Karpas-422 (cell line): ENCODE measurements around the gene LINGO3. TPM values are rescaled to one million over a fixed set of nuclear protein-coding genes. Genes with fewer than 3 reads are reported as not detected.

Experiments used
- DNase-seq: peaks from one replicate; pipeline ENCODE4 v3.0.0-alpha.2; 2015
- H2AFZ ChIP-seq: fragments of 200-600 bp; sonication (generic); 2 replicates; pipeline ENCODE4 v1.6.1; 2014; ENCODE audit warnings: antibody characterized with exemption, low read length, mixed read lengths
- H3K27ac ChIP-seq: fragments of 200-600 bp; sonication (generic); 2 replicates; pipeline ENCODE4 v1.5.1; 2014; ENCODE audit warnings: mild to moderate bottlenecking, low read length, moderate library complexity
- H3K27me3 ChIP-seq: fragments of 200-600 bp; sonication (generic); 2 replicates; pipeline ENCODE4 v1.6.1; 2014; ENCODE audit warnings: low read length, mixed read lengths
- H3K36me3 ChIP-seq: fragments of 200-600 bp; sonication (generic); 2 replicates; pipeline ENCODE4 v1.6.1; 2014; ENCODE audit warnings: low read length, mixed read lengths; ENCODE audit not compliant: insufficient read depth
- H3K4me1 ChIP-seq: fragments of 200-600 bp; sonication (generic); 2 replicates; pipeline ENCODE4 v1.6.1; 2014; ENCODE audit warnings: mild to moderate bottlenecking, low read length, mixed read lengths
- H3K4me2 ChIP-seq: fragments of 200-600 bp; sonication (generic); 2 replicates; pipeline ENCODE4 v1.6.1; 2014; ENCODE audit warnings: low read length, low read depth, mild to moderate bottlenecking; ENCODE audit not compliant: poor library complexity, severe bottlenecking
- H3K4me3 ChIP-seq: fragments of 200-600 bp; sonication (generic); 2 replicates; pipeline ENCODE4 v1.5.1; 2014; ENCODE audit warnings: mild to moderate bottlenecking, antibody characterized with exemption, low read length, mixed read lengths
- H3K79me2 ChIP-seq: fragments of 200-600 bp; sonication (generic); 2 replicates; pipeline ENCODE4 v1.6.1; 2014; ENCODE audit warnings: mild to moderate bottlenecking, low read length, mixed read lengths
- H3K9ac ChIP-seq: fragments of 200-600 bp; sonication (generic); 2 replicates; pipeline ENCODE4 v1.6.0; 2014; ENCODE audit warnings: low read length
- H3K9me2 ChIP-seq: fragments of 200-600 bp; sonication (generic), shearing (Covaris generic); replicated peaks from 2 replicates; pipeline ENCODE4 v1.6.0; 2014; ENCODE audit warnings: mild to moderate bottlenecking, low read length, moderate library complexity; ENCODE audit not compliant: insufficient read depth
- H3K9me3 ChIP-seq: fragments of 300-700, 200-600 bp; sonication (generic); 2 replicates; pipeline ENCODE4 v1.6.1; 2014; ENCODE audit warnings: low read length, mixed read lengths
- H4K20me1 ChIP-seq: fragments of 200-600 bp; sonication (generic); 2 replicates; pipeline ENCODE4 v1.6.1; 2014; ENCODE audit warnings: mild to moderate bottlenecking, antibody characterized with exemption, low read length, low read depth; ENCODE audit not compliant: insufficient read depth
- total RNA-seq: library from RNA; depleted of rRNA; stranded (reverse); fragments of >200 nt; shearing (Covaris generic); gene quantifications from 2 replicates; pipeline ENCODE4 v1.2.3, GENCODE V29; 2014; ENCODE audit warnings: low replicate concordance

The LINGO3 gene
- total RNA-seq, 1 experiment from 2014 or later = not detected

DNA sequence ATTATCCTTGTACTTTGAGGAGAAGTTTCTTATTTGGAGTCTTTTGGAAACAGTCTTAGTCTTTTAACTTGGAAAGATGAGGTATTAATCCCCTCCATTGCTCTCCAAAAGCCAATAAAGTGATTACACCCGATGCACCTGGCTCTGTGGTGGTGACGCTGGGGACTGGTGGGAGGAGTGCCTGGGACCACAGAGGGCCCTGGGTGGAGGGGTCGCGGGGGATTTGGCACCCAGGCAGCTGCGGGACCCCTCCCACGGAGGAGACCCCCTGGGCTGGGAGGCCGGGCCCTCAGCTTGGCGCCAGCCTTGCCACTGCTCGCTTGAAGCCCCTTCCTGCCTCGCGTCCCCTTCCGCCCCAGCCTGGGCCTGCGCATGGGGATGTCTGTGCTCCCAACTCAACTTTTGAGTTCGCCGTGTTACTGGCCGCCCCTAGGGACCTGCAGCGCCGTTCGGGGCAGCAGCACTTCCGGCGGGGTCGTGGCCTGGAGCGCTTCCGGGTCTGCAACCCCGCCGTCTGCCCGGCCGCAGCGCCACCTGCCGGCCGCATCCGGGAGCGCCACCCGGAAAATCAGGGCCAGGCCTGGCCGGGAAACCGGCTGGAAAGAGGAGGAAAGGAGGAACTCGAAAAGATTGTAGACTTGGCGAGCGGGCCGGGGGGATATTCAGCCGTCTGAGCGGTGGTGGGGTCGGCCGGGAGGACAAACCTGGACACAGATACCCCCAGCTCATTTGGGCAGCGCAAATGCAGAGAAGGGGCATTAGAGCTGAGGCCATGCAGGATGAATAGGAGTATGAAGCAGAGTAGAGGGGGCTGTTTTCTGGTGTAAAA lies 34.4 kb downstream of the LINGO3 start:
- H4K20me1 ChIP-seq = peaks cover 49% of the 10 kb centered on the region
- peaks cover 34% of the 10 kb centered on the region for H3K4me1 ChIP-seq
- peak; percentile 97 for DNase-seq
- peak overlapping the region; percentile 100 for H3K9ac ChIP-seq
- H3K4me2 ChIP-seq = peak overlapping the region; percentile 74
- H3K27me3 ChIP-seq = no peaks in the 10 kb centered on the region
- H3K27ac ChIP-seq = peak overlapping the region; percentile 94
- H3K4me3 ChIP-seq = peak overlapping the region; percentile 100
- no peak overlapping the region for H2AFZ ChIP-seq
- peaks cover 30% of the 10 kb centered on the region for H3K79me2 ChIP-seq
- peaks cover 24% of the 10 kb centered on the region for H3K36me3 ChIP-seq
- no peaks in the 10 kb centered on the region for H3K9me2 ChIP-seq
- no peaks in the 10 kb centered on the region for H3K9me3 ChIP-seq

GRCh38 chr19:2271234-2272103 lies 36.5 kb downstream of the LINGO3 start:
- Histone ChIP-seq H3K4me3 (peak overlapping the region; percentile 100), H3K27me3 (no peaks in the 10 kb centered on the region), H3K27ac (peak overlapping the region; percentile 94), H3K36me3 (peaks cover 24% of the 10 kb centered on the region), H2AFZ (no peak overlapping the region), H3K9me2 (no peaks in the 10 kb centered on the region), H4K20me1 (peaks cover 46% of the 10 kb centered on the region), H3K9me3 (no peaks in the 10 kb centered on the region), H3K4me2 (peak overlapping the region; percentile 74), H3K4me1 (peaks cover 43% of the 10 kb centered on the region), H3K9ac (peak overlapping the region; percentile 100), H3K79me2 (peaks cover 30% of the 10 kb centered on the region)
- DNase-seq = peak; percentile 46

- H3K4me2 ChIP-seq = peak overlapping the region; percentile 74
- peak overlapping the region; percentile 94 for H3K27ac ChIP-seq
- no peaks in the 10 kb centered on the region for H3K9me3 ChIP-seq
- H3K36me3 ChIP-seq = peaks cover 24% of the 10 kb centered on the region
- DNase-seq = peak; percentile 92
- H4K20me1 ChIP-seq = peaks cover 46% of the 10 kb centered on the region
- H2AFZ ChIP-seq = no peak overlapping the region
- no peaks in the 10 kb centered on the region for H3K9me2 ChIP-seq
- peaks cover 47% of the 10 kb centered on the region for H3K4me1 ChIP-seq
- H3K27me3 ChIP-seq = no peaks in the 10 kb centered on the region
- peaks cover 30% of the 10 kb centered on the region for H3K79me2 ChIP-seq
- H3K4me3 ChIP-seq = peak overlapping the region; percentile 100
- peak overlapping the region; percentile 100 for H3K9ac ChIP-seq
These were observed 37.3 kb downstream of the LINGO3 start for GRCh38 chr19:2270423-2271233.

DNA sequence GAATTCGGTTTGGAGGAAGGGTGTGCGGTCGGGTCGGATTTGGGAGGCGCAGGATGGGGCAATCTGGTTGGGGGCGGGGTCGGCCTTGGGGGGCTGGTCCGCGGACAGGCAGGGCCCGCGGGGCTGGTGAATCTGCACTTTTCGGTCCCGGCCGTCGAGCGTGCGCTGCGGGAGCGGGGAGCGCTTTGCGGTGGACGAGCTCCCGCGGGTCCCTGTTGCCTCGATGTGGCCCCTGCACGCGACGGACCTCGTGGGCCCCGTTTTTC lies 37.9 kb downstream of the LINGO3 start:
- H3K27me3 ChIP-seq = no peaks in the 10 kb centered on the region
- H3K36me3 ChIP-seq = peaks cover 24% of the 10 kb centered on the region
- no peak overlapping the region for H2AFZ ChIP-seq
- H3K9me2 ChIP-seq = no peaks in the 10 kb centered on the region
- H3K4me2 ChIP-seq = peak overlapping the region; percentile 74
- peaks cover 47% of the 10 kb centered on the region for H3K4me1 ChIP-seq
- H3K4me3 ChIP-seq = peak overlapping the region; percentile 100
- no peaks in the 10 kb centered on the region for H3K9me3 ChIP-seq
- peaks cover 30% of the 10 kb centered on the region for H3K79me2 ChIP-seq
- H3K9ac ChIP-seq = peak overlapping the region; percentile 100
- peak; percentile 68 for DNase-seq
- H4K20me1 ChIP-seq = peaks cover 42% of the 10 kb centered on the region
- peak overlapping the region; percentile 94 for H3K27ac ChIP-seq

DNA sequence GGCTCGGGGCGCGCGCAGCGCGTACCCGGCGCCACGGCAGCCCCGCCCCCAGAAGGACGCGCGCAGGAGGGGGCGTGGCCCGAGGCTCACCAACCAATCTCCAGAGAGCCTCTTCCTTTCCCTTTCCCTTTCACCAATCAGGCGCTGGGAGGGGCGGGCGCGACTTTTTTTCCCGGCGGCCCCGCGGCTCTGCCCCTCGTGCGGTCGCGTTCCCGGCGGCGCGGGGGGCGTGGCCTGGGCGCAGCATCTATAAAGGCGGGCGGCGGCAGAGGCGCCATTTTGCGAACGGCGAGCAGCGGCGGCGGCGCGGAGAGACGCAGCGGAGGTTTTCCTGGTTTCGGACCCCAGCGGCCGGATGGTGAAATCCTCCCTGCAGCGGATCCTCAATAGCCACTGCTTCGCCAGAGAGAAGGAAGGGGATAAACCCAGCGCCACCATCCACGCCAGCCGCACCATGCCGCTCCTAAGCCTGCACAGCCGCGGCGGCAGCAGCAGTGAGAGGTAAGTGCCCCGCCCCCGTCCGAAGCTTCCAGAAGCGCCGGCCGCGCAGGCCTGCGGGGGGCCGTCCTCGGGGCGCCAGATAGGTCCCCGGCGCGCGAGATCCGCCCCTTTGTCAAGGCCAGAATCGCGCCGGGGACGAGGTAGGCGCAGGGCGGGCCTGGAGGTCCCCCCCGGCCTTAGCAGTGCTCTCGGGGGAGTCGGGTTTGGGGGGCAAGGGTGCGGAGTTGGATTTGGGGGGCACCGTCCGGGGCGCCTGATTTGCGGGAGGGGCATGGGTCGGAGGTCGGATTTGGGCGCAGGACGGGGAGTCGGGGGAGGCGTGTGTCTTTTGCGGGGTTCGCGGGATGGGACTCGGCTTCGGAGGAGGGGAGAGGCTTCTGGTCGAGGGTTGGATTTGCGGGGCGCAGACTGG lies 38.5 kb downstream of the LINGO3 start:
- Histone ChIP-seq H3K4me1 (peaks cover 48% of the 10 kb centered on the region), H3K27ac (peak overlapping the region; percentile 94), H3K36me3 (peaks cover 24% of the 10 kb centered on the region), H3K27me3 (no peaks in the 10 kb centered on the region), H3K9me3 (no peaks in the 10 kb centered on the region), H3K9ac (peak overlapping the region; percentile 100), H4K20me1 (peaks cover 38% of the 10 kb centered on the region), H3K79me2 (peaks cover 30% of the 10 kb centered on the region), H3K4me3 (peak overlapping the region; percentile 100), H3K4me2 (peak overlapping the region; percentile 74), H3K9me2 (no peaks in the 10 kb centered on the region), H2AFZ (no peak overlapping the region)
- DNase-seq = peak; percentile 99

DNA sequence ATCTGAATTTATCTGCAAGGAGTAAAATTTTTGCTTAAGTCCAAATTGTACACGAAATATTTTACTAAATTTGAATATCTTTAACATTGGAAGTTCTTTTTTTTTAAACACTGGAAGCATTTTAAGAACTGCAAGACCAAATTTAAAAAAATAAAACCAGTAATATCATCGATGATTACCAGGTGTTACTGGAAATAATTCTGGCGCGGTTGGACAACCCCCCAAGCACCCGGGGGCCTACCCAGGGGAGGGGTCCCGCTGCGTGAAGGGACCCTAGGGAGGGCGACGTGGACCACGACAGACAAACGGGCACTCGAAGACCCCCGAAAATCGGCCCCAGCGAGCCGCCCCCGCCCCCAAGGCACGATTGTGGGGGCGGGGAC lies 39.1 kb downstream of the LINGO3 start:
- Histone ChIP-seq H3K36me3 (peaks cover 18% of the 10 kb centered on the region), H2AFZ (no peak overlapping the region), H3K9me3 (no peaks in the 10 kb centered on the region), H3K79me2 (peaks cover 28% of the 10 kb centered on the region), H3K4me3 (peak overlapping the region; percentile 100), H3K4me2 (peak overlapping the region; percentile 72), H3K9me2 (no peaks in the 10 kb centered on the region), H3K27ac (peak overlapping the region; percentile 36), H3K27me3 (no peaks in the 10 kb centered on the region), H4K20me1 (peaks cover 32% of the 10 kb centered on the region), H3K4me1 (peaks cover 48% of the 10 kb centered on the region), H3K9ac (peak overlapping the region; percentile 74)
- DNase-seq = no peak

DNA sequence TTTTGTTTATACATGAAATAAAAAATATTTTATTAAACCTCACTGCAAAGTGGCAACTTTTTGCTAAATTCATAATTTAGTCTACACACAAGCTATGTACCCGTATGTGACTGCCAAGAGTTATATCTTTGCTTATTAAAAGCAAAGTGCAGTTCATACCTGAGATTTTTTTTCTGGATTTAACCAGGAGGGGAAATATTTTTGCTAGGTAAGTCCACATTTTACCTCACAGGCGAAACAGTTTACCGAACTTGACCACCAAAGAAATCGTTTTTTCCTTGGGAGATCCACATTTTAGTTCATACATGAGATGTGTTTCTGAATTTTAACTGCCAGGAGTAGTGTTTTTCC lies 39.5 kb downstream of the LINGO3 start:
- Histone ChIP-seq H3K4me3 (peak overlapping the region; percentile 100), H3K4me2 (peak overlapping the region; percentile 72), H3K9ac (peak overlapping the region; percentile 74), H3K27ac (peak overlapping the region; percentile 36), H3K9me3 (no peaks in the 10 kb centered on the region), H3K9me2 (no peaks in the 10 kb centered on the region), H4K20me1 (peaks cover 31% of the 10 kb centered on the region), H3K36me3 (peaks cover 18% of the 10 kb centered on the region), H3K27me3 (no peaks in the 10 kb centered on the region), H2AFZ (no peak overlapping the region), H3K79me2 (peaks cover 28% of the 10 kb centered on the region), H3K4me1 (peaks cover 47% of the 10 kb centered on the region)
- DNase-seq = no peak
